SK-N-SH treated with all-trans-retinoic acid at 6 μM for 48 hours (cell line): ENCODE measurements around the gene CFTR.

Source experiments
- CREB5 ChIP-seq: fragments of 250-450 bp; sonication (Bioruptor Pico); IDR thresholded peaks from 2 replicates; pipeline ENCODE4 v1.5.1; 2020; ENCODE audit warnings: low read depth, mild to moderate bottlenecking, moderate library complexity
- PATZ1 ChIP-seq: fragments of 250-450 bp; sonication (Bioruptor Pico); IDR thresholded peaks from 2 replicates; pipeline ENCODE4 v1.8.0; 2020; ENCODE audit warnings: mild to moderate bottlenecking, moderate library complexity, borderline replicate concordance
- RARB ChIP-seq: fragments of 250-450 bp; sonication (Bioruptor Pico); IDR thresholded peaks from 2 replicates; pipeline ENCODE4 v1.8.0; 2021; ENCODE audit warnings: mild to moderate bottlenecking, moderate library complexity
- TCF4 ChIP-seq: fragments of 250-450 bp; sonication (Bioruptor Pico); IDR thresholded peaks from 2 replicates; pipeline ENCODE4 v1.8.0; 2021; ENCODE audit warnings: mild to moderate bottlenecking, moderate library complexity, borderline replicate concordance
- ZFP3 ChIP-seq: fragments of 250-450 bp; sonication (Bioruptor Pico); IDR thresholded peaks from 2 replicates; pipeline ENCODE4 v1.5.0; 2020; ENCODE audit warnings: mild to moderate bottlenecking, moderate library complexity

- TF ChIP-seq RARB (no peak), PATZ1 (no peak), CREB5 (CRISPR knock-in tag) (no peak), ZFP3 (CRISPR knock-in tag) (no peak), TCF4 (no peak)
Observed at GRCh38 chr7:117448655-117449054, 31.2 kb upstream of the CFTR start.
